Measurements from ENCODE around the gene CADM2.
"Not testable (repeated sequence)": the region's sequence is repeated elsewhere in the genome, so short reads cannot be mapped to it uniquely, and the experiment has no call there.

DNA sequence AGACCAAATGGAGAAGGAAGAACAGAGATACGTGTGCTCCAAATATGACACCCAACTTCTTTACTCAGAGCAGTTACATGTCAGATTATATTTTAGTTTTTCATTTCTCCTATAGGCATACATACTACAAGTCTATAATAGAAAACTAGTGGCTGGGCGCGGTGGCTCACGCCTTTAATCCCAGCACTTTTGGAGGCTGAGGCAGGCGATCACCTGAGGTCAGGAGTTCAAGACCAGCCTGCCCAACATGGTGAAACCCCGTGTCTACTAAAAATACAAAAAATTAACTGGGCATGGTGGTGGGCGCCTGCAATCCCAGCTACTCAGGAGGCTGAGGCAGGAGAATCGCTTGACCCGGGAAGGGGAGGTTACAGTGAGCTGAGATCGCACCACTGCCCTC is 1030.8 kb downstream of the CADM2 start:
- TF ChIP-seq, protein P1, sequence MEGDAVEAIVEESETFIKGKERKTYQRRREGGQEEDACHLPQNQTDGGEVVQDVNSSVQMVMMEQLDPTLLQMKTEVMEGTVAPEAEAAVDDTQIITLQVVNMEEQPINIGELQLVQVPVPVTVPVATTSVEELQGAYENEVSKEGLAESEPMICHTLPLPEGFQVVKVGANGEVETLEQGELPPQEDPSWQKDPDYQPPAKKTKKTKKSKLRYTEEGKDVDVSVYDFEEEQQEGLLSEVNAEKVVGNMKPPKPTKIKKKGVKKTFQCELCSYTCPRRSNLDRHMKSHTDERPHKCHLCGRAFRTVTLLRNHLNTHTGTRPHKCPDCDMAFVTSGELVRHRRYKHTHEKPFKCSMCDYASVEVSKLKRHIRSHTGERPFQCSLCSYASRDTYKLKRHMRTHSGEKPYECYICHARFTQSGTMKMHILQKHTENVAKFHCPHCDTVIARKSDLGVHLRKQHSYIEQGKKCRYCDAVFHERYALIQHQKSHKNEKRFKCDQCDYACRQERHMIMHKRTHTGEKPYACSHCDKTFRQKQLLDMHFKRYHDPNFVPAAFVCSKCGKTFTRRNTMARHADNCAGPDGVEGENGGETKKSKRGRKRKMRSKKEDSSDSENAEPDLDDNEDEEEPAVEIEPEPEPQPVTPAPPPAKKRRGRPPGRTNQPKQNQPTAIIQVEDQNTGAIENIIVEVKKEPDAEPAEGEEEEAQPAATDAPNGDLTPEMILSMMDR (IDR thresholded peaks at IDR 0.05): not testable (repeated sequence)
- TF ChIP-seq POLR2A (IDR thresholded peaks at IDR 0.05): not testable (repeated sequence)
